HFFc6 (cell line): ENCODE results near the gene CARD14. TPM values are rescaled to one million over a fixed set of nuclear protein-coding genes. Genes with fewer than 3 reads are reported as not detected.

Source experiments
- DNase-seq: peaks from one replicate; pipeline ENCODE4 v3.0.0-alpha.2; 2018
- H3K27ac Mint-ChIP-seq: 2 replicates; pipeline ENCODE4 v1.8.0; 2020; ENCODE audit warnings: mild to moderate bottlenecking, mixed read lengths
- H3K27me3 Mint-ChIP-seq: 2 replicates; pipeline ENCODE4 v1.8.0; 2021; ENCODE audit warnings: mild to moderate bottlenecking, moderate library complexity, mixed read lengths; ENCODE audit not compliant: insufficient read depth
- H3K36me3 Mint-ChIP-seq: 2 replicates; pipeline ENCODE4 v1.8.0; 2021; ENCODE audit warnings: low read depth, mixed read lengths
- H3K4me1 Mint-ChIP-seq: 2 replicates; pipeline ENCODE4 v1.8.0; 2020; ENCODE audit warnings: low read depth, mixed read lengths
- H3K4me3 Mint-ChIP-seq: 2 replicates; pipeline ENCODE4 v1.8.0; 2020; ENCODE audit warnings: mild to moderate bottlenecking, moderate library complexity, mixed read lengths
- H3K9me3 Mint-ChIP-seq: 2 replicates; pipeline ENCODE4 v1.8.0; 2020; ENCODE audit warnings: mild to moderate bottlenecking, mixed read lengths
- total RNA-seq, 6 experiments: library from RNA; stranded (reverse); fragmentation: NEBNext Ultra II Directional; extraction: Animal tissue kit (Norgen Biotek cat#: 25700); gene quantifications; 2 replicates in 1 of 6; 3 replicates in 5 of 6; pipeline ENCODE4 v1.2.3, GENCODE V29; 2021
- TF ChIP-seq, protein P1 (sequence below): fragments of 200-600 bp; sonication (generic); IDR thresholded peaks from 2 replicates; pipeline ENCODE4 v1.5.0; 2021; ENCODE audit warnings: antibody characterized with exemption, mild to moderate bottlenecking

CARD14 gene
- total RNA-seq, 6 experiments from 2014 or later, result not detected

DNA sequence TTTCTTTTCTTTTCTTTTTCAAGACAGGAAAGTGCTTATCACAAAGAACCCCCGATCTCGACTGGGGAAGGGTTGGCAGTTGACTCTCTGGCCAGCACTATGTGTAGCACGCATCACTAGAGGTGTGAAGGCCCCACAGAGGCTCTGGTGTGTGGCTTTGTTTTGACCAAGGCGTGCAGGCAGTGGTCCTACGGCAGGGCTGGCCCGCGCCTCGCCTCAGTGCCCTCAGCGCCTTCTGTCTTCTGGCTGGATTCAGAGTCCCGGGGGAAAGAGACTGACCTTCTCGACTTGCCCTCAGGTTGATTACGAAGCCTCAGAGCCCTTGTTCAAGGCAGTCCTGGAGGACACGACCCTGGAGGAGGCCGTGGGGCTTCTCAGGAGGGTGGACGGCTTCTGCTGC is 31.6 kb downstream of the CARD14 start:
- TF ChIP-seq, protein P1, sequence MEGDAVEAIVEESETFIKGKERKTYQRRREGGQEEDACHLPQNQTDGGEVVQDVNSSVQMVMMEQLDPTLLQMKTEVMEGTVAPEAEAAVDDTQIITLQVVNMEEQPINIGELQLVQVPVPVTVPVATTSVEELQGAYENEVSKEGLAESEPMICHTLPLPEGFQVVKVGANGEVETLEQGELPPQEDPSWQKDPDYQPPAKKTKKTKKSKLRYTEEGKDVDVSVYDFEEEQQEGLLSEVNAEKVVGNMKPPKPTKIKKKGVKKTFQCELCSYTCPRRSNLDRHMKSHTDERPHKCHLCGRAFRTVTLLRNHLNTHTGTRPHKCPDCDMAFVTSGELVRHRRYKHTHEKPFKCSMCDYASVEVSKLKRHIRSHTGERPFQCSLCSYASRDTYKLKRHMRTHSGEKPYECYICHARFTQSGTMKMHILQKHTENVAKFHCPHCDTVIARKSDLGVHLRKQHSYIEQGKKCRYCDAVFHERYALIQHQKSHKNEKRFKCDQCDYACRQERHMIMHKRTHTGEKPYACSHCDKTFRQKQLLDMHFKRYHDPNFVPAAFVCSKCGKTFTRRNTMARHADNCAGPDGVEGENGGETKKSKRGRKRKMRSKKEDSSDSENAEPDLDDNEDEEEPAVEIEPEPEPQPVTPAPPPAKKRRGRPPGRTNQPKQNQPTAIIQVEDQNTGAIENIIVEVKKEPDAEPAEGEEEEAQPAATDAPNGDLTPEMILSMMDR, result no peak
- no peak overlapping the region for H3K27ac Mint-ChIP-seq
- no peaks in the 10 kb centered on the region for H3K9me3 Mint-ChIP-seq
- H3K36me3 Mint-ChIP-seq, result no peaks in the 10 kb centered on the region
- DNase-seq, result no peak
- H3K4me1 Mint-ChIP-seq, result no peaks in the 10 kb centered on the region
- no peak overlapping the region for H3K4me3 Mint-ChIP-seq
- H3K27me3 Mint-ChIP-seq, result no peaks in the 10 kb centered on the region; the same call in 1 of the 2 replicates

DNA sequence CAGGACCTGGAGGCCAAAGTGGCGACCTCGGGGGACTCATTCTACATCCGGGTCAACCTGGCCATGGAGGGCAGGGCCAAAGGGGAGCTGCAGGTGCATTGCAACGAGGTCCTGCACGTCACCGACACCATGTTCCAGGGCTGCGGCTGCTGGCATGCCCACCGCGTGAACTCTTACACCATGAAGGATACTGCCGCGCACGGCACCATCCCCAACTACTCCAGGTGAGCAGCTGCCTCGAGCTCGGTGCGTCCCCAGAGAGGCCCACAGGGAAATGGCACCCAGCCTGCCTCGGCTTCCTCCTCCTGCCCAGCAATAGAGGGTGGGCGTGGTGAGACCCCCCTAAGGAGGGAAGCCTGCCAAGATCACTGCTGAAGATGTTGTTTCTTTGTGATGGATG is 32.4 kb downstream of the CARD14 start:
- no peak for DNase-seq
- no peaks in the 10 kb centered on the region for H3K9me3 Mint-ChIP-seq
- H3K36me3 Mint-ChIP-seq, result no peaks in the 10 kb centered on the region
- no peaks in the 10 kb centered on the region for H3K4me1 Mint-ChIP-seq
- H3K27ac Mint-ChIP-seq, result no peak overlapping the region
- no peaks in the 10 kb centered on the region; the same call in 1 of the 2 replicates for H3K27me3 Mint-ChIP-seq
- H3K4me3 Mint-ChIP-seq, result no peak overlapping the region
- TF ChIP-seq, protein P1, result no peak

DNA sequence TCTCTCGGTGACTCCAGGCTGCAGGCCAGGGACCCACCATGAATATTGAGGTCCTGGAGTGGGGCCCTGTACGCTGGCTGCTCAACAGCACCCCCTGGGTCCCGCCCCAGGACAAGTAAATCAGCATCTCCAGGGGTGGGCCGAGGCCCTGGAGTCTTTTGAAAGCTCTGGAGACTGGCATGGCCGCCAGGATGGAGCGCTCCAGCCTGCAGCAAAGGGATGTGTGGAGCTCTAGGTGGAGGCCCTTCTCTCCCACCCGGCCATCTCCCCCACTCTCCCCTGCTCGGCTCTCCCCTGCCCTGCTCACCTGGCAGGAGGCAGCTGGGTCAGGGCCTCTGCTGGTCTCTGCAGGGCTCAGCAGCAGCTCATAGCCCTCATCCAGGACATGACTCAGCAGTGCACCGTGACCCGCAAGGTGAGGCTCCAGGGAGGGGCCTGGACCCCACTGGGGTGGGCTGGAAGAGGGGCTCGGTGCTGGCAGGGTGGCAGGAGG is 33.7 kb downstream of the CARD14 start:
- no peaks in the 10 kb centered on the region for H3K9me3 Mint-ChIP-seq
- H3K4me3 Mint-ChIP-seq, result no peak overlapping the region

DNA sequence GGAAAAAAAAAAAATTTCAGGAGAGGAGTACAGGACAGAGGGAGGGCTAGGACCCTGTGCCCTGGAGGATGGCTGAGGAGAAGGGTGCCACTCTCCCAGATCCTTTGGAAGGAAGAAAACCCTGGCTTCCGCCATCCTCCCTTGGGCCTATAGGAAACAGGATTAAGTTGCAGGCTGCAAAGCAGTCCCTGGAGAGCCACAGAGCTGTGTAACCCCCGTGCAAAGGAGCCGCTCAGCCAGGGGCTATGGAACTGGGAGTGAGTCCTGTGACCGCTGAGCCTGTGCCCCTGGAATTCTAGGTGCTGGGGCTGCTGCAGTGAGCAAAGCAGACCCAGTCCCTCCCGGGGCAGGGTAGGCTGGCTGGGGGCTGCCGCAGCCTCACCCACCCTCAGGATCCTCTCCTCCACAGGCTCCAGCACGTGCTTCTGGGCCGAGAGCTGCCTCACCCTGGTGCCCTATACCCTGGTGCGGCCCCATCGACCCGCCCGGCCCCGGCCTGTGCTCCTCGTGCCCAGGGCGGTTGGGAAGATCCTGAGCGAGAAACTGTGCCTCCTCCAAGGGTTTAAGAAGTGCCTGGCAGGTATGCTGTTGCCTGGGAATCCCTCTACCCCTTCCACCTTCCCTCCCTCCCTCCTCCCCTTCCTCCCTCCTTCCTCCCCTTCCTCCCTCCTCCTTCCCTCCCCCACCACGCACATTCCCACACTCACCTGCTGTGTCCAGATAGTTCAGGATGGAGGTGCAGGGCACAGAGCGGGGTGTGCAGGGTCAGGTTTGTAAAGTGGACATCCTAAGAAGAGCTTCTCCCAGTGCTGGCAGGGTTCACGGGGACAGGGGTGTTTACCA is 35.0 kb downstream of the CARD14 start:
- H3K4me1 Mint-ChIP-seq, result no peaks in the 10 kb centered on the region
- H3K27ac Mint-ChIP-seq, result no peak overlapping the region
- DNase-seq, result no peak
- TF ChIP-seq, protein P1, result no peak
- no peaks in the 10 kb centered on the region for H3K36me3 Mint-ChIP-seq
- no peaks in the 10 kb centered on the region for H3K9me3 Mint-ChIP-seq
- no peaks in the 10 kb centered on the region; the same call in none of the 2 replicates for H3K27me3 Mint-ChIP-seq
- H3K4me3 Mint-ChIP-seq, result no peak overlapping the region

More for the DNA sequence above, 33.7 kb downstream of the CARD14 start:
- Mint-ChIP-seq H3K27me3 (no peaks in the 10 kb centered on the region; the same call in none of the 2 replicates), H3K4me1 (no peaks in the 10 kb centered on the region), H3K27ac (no peak overlapping the region), H3K36me3 (no peaks in the 10 kb centered on the region)
- TF ChIP-seq, protein P1, result peak; percentile 33; the same call in 1 of the 2 replicates
- DNase-seq, result no peak

DNA sequence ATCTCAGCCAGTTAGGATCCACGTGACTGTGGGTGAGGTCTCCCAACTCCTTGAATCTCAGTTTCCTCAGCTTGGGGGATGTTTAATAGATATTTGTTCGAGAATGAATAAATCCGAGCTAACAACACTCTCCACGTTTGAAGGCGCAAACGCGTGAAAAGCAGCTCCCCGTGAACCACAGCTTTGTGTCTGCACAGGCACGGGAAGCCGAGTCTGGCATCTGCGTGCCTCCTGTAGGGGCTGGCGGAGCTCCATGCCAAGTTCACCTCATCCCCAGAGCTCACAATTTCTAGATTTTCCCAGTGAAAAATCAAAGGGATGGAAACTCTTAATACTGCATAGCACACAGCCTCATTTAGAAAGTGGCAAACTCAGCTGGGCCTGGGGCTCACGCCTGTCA is 36.0 kb downstream of the CARD14 start:
- Mint-ChIP-seq H3K9me3 (no peaks in the 10 kb centered on the region), H3K36me3 (peaks cover 5% of the 10 kb centered on the region), H3K4me1 (no peaks in the 10 kb centered on the region), H3K4me3 (no peak overlapping the region), H3K27ac (no peak overlapping the region), H3K27me3 (no peaks in the 10 kb centered on the region; the same call in none of the 2 replicates)
- DNase-seq, result no peak
- TF ChIP-seq, protein P1, result no peak
